ENCODE results near the gene FILIP1.
"Not testable (repeated sequence)": the region's sequence is repeated elsewhere in the genome, so short reads cannot be mapped to it uniquely, and the experiment has no call there.

FILIP1 gene

GRCh38 chr6:75415804-75416203 lies 77.8 kb downstream of the FILIP1 start:
- Histone ChIP-seq H3K9ac (ENCODE audit: low read length) (no peak overlapping the region), H3K4me1 (ENCODE audit: control insufficient read depth, low read depth, low read length) (no peaks in the 10 kb centered on the region), H3K27ac (ENCODE audit: low read length) (no peak overlapping the region), H3K9me3 (ENCODE audit: control insufficient read depth, low read depth, low read length) (no peaks in the 10 kb centered on the region), H3K36me3 (ENCODE audit: control insufficient read depth, low read depth, low read length) (no peaks in the 10 kb centered on the region), H3K27me3 (ENCODE audit: control insufficient read depth, insufficient read depth, low read length) (no peaks in the 10 kb centered on the region), H3K4me3 (ENCODE audit: low read length) (no peak overlapping the region)

- Histone ChIP-seq H3K27ac (ENCODE audit: low read length) (no peak overlapping the region), H3K4me1 (ENCODE audit: control insufficient read depth, low read depth, low read length) (no peaks in the 10 kb centered on the region), H3K27me3 (ENCODE audit: control insufficient read depth, insufficient read depth, low read length) (no peaks in the 10 kb centered on the region), H3K9me3 (ENCODE audit: control insufficient read depth, low read depth, low read length) (no peaks in the 10 kb centered on the region), H3K4me3 (ENCODE audit: low read length) (no peak overlapping the region), H3K9ac (ENCODE audit: low read length) (no peak overlapping the region), H3K36me3 (ENCODE audit: control insufficient read depth, low read depth, low read length) (no peaks in the 10 kb centered on the region)
These were observed 79.1 kb downstream of the FILIP1 start for GRCh38 chr6:75414445-75415021.

- Histone ChIP-seq H3K4me1 (ENCODE audit: control insufficient read depth, low read depth, low read length) (no peaks in the 10 kb centered on the region), H3K27me3 (ENCODE audit: control insufficient read depth, insufficient read depth, low read length) (no peaks in the 10 kb centered on the region), H3K36me3 (ENCODE audit: control insufficient read depth, low read depth, low read length) (no peaks in the 10 kb centered on the region), H3K4me3 (ENCODE audit: low read length) (no peak overlapping the region), H3K27ac (ENCODE audit: low read length) (no peak overlapping the region), H3K9me3 (ENCODE audit: control insufficient read depth, low read depth, low read length) (no peaks in the 10 kb centered on the region), H3K9ac (ENCODE audit: low read length) (no peak overlapping the region)
These were observed 80.5 kb downstream of the FILIP1 start for GRCh38 chr6:75412969-75413662.

- H3K9me3 ChIP-seq (ENCODE audit: control insufficient read depth, low read depth, low read length); H3K27me3 ChIP-seq (ENCODE audit: control insufficient read depth, insufficient read depth, low read length); H3K27ac ChIP-seq (ENCODE audit: low read length); H3K4me1 ChIP-seq (ENCODE audit: control insufficient read depth, low read depth, low read length); H3K4me3 ChIP-seq (ENCODE audit: low read length); H3K9ac ChIP-seq (ENCODE audit: low read length); H3K36me3 ChIP-seq (ENCODE audit: control insufficient read depth, low read depth, low read length): not testable (repeated sequence)
These were observed 83.0 kb downstream of the FILIP1 start for GRCh38 chr6:75410564-75410963.

GRCh38 chr6:75409928-75410327 lies 83.7 kb downstream of the FILIP1 start:
- Histone ChIP-seq H3K27me3 (ENCODE audit: control insufficient read depth, insufficient read depth, low read length) (no peaks in the 10 kb centered on the region), H3K4me1 (ENCODE audit: control insufficient read depth, low read depth, low read length) (no peaks in the 10 kb centered on the region), H3K4me3 (ENCODE audit: low read length) (no peak overlapping the region), H3K9me3 (ENCODE audit: control insufficient read depth, low read depth, low read length) (no peaks in the 10 kb centered on the region), H3K36me3 (ENCODE audit: control insufficient read depth, low read depth, low read length) (no peaks in the 10 kb centered on the region), H3K9ac (ENCODE audit: low read length) (no peak overlapping the region), H3K27ac (ENCODE audit: low read length) (no peak overlapping the region)

- no peaks in the 10 kb centered on the region for H3K36me3 ChIP-seq (ENCODE audit: control insufficient read depth, low read depth, low read length)
- no peak overlapping the region for H3K4me3 ChIP-seq (ENCODE audit: low read length)
- H3K27ac ChIP-seq (ENCODE audit: low read length) = no peak overlapping the region
- H3K9ac ChIP-seq (ENCODE audit: low read length) = no peak overlapping the region
- H3K27me3 ChIP-seq (ENCODE audit: control insufficient read depth, insufficient read depth, low read length) = no peaks in the 10 kb centered on the region
- no peaks in the 10 kb centered on the region for H3K4me1 ChIP-seq (ENCODE audit: control insufficient read depth, low read depth, low read length)
- H3K9me3 ChIP-seq (ENCODE audit: control insufficient read depth, low read depth, low read length) = no peaks in the 10 kb centered on the region
These were observed 84.3 kb downstream of the FILIP1 start for GRCh38 chr6:75409286-75409685.

GRCh38 chr6:75403563-75404080 lies 90.0 kb downstream of the FILIP1 start:
- Histone ChIP-seq H3K9ac (ENCODE audit: low read length) (no peak overlapping the region), H3K4me3 (ENCODE audit: low read length) (no peak overlapping the region), H3K27me3 (ENCODE audit: control insufficient read depth, insufficient read depth, low read length) (no peaks in the 10 kb centered on the region), H3K27ac (ENCODE audit: low read length) (no peak overlapping the region), H3K36me3 (ENCODE audit: control insufficient read depth, low read depth, low read length) (no peaks in the 10 kb centered on the region), H3K9me3 (ENCODE audit: control insufficient read depth, low read depth, low read length) (no peaks in the 10 kb centered on the region), H3K4me1 (ENCODE audit: control insufficient read depth, low read depth, low read length) (no peaks in the 10 kb centered on the region)

GRCh38 chr6:75402296-75402695 lies 91.3 kb downstream of the FILIP1 start:
- Histone ChIP-seq H3K9ac (ENCODE audit: low read length) (no peak overlapping the region), H3K27me3 (ENCODE audit: control insufficient read depth, insufficient read depth, low read length) (no peaks in the 10 kb centered on the region), H3K36me3 (ENCODE audit: control insufficient read depth, low read depth, low read length) (no peaks in the 10 kb centered on the region), H3K9me3 (ENCODE audit: control insufficient read depth, low read depth, low read length) (no peaks in the 10 kb centered on the region), H3K4me3 (ENCODE audit: low read length) (no peak overlapping the region), H3K4me1 (ENCODE audit: control insufficient read depth, low read depth, low read length) (no peaks in the 10 kb centered on the region), H3K27ac (ENCODE audit: low read length) (no peak overlapping the region)

- no peaks in the 10 kb centered on the region for H3K9me3 ChIP-seq (ENCODE audit: control insufficient read depth, low read depth, low read length)
- no peaks in the 10 kb centered on the region for H3K36me3 ChIP-seq (ENCODE audit: control insufficient read depth, low read depth, low read length)
- no peaks in the 10 kb centered on the region for H3K27me3 ChIP-seq (ENCODE audit: control insufficient read depth, insufficient read depth, low read length)
- no peak overlapping the region for H3K9ac ChIP-seq (ENCODE audit: low read length)
- H3K4me3 ChIP-seq (ENCODE audit: low read length) = no peak overlapping the region
- no peaks in the 10 kb centered on the region for H3K4me1 ChIP-seq (ENCODE audit: control insufficient read depth, low read depth, low read length)
- H3K27ac ChIP-seq (ENCODE audit: low read length) = no peak overlapping the region
These were observed 95.7 kb downstream of the FILIP1 start for GRCh38 chr6:75397656-75398465.

- Histone ChIP-seq H3K9me3 (ENCODE audit: control insufficient read depth, low read depth, low read length) (no peaks in the 10 kb centered on the region), H3K27me3 (ENCODE audit: control insufficient read depth, insufficient read depth, low read length) (no peaks in the 10 kb centered on the region), H3K9ac (ENCODE audit: low read length) (no peak overlapping the region), H3K4me1 (ENCODE audit: control insufficient read depth, low read depth, low read length) (no peaks in the 10 kb centered on the region), H3K27ac (ENCODE audit: low read length) (no peak overlapping the region), H3K36me3 (ENCODE audit: control insufficient read depth, low read depth, low read length) (no peaks in the 10 kb centered on the region), H3K4me3 (ENCODE audit: low read length) (no peak overlapping the region)
These were observed 96.4 kb downstream of the FILIP1 start for GRCh38 chr6:75397171-75397570.

GRCh38 chr6:75396005-75396800 lies 97.4 kb downstream of the FILIP1 start:
- Histone ChIP-seq H3K9ac (ENCODE audit: low read length) (no peak overlapping the region), H3K36me3 (ENCODE audit: control insufficient read depth, low read depth, low read length) (no peaks in the 10 kb centered on the region), H3K4me1 (ENCODE audit: control insufficient read depth, low read depth, low read length) (no peaks in the 10 kb centered on the region), H3K27me3 (ENCODE audit: control insufficient read depth, insufficient read depth, low read length) (no peaks in the 10 kb centered on the region), H3K4me3 (ENCODE audit: low read length) (no peak overlapping the region), H3K9me3 (ENCODE audit: control insufficient read depth, low read depth, low read length) (no peaks in the 10 kb centered on the region), H3K27ac (ENCODE audit: low read length) (no peak overlapping the region)

All from iPS-18a (cell line).